Measurements from ENCODE around the gene SNCA. TPM values are rescaled to one million over a fixed set of nuclear protein-coding genes. Genes with fewer than 3 reads are reported as not detected.
A peak's percentile ranks its signal among the peaks of the same experiment; 100 is the strongest.

Gene SNCA
- total RNA-seq, 1 experiment from 2014 or later, result 3.1 TPM

DNA sequence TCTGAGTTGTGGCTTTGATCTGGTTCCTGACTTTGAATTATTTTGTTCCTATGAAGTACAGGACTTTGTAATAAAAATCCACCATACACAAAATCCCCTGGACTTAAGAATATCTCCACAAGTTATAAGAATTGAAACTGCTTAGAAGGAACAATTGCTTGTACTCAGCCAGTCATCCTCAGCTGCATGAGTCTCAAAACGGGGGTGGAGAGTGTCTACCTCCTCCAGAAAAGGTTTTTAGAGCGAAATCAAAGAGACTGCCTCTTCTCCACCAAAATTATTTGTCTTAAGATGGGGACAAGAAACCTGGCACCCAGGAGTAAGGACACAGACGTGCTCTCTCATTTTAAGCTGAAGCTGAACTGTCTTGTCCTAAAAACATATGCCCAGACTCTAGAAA lies 74.7 kb downstream of the SNCA start:
- TF ChIP-seq EZH2 (IDR thresholded peaks at IDR 0.05; ENCODE audit: borderline replicate concordance, low read depth, low read length, poor library complexity, severe bottlenecking) (no peak), CTCF (conservative IDR thresholded peaks at IDR 0.05; ENCODE audit: low read depth, low read length) (no peak)
- Histone ChIP-seq H3K9me3 (ENCODE audit: low read depth, low read length, poor library complexity, severe bottlenecking) (no peaks in the 10 kb centered on the region), H3K27me3 (replicated peaks; ENCODE audit: insufficient read depth, low read depth, low read length, poor library complexity) (no peaks in the 10 kb centered on the region), H3K27ac (ENCODE audit: low read depth, low read length, poor library complexity, severe bottlenecking) (no peak overlapping the region), H3K4me1 (ENCODE audit: insufficient read depth, low read length, poor library complexity, severe bottlenecking) (no peaks in the 10 kb centered on the region), H3K36me3 (ENCODE audit: insufficient read depth, low read length, poor library complexity, severe bottlenecking) (no peaks in the 10 kb centered on the region), H3K4me3 (ENCODE audit: low read depth, low read length, poor library complexity, severe bottlenecking) (no peak overlapping the region)
- no peak for DNase-seq (ENCODE audit: low spot score)
- ChIA-PET POLR2A (ENCODE audit: low non-redundant PET) (no interaction called here), CTCF (no interaction called here)
- no TSS peak for BruUV-seq (replicated peaks)
- intact Hi-C loops (cut with micrococcal nuclease; ENCODE audit: unreplicated experiment), result no loop called here

GRCh38 chr4:89759426-89759825 lies 77.5 kb downstream of the SNCA start:
- intact Hi-C loops (cut with micrococcal nuclease; ENCODE audit: unreplicated experiment), result no loop called here
- DNase-seq (ENCODE audit: low spot score), result no peak
- BruUV-seq (replicated peaks), result no TSS peak
- CTCF ChIA-PET, result no interaction called here
- TF ChIP-seq EZH2 (IDR thresholded peaks at IDR 0.05; ENCODE audit: borderline replicate concordance, low read depth, low read length, poor library complexity, severe bottlenecking) (no peak), CTCF (conservative IDR thresholded peaks at IDR 0.05; ENCODE audit: low read depth, low read length) (no peak)
- Histone ChIP-seq H3K27me3 (replicated peaks; ENCODE audit: insufficient read depth, low read depth, low read length, poor library complexity) (no peaks in the 10 kb centered on the region), H3K27ac (ENCODE audit: low read depth, low read length, poor library complexity, severe bottlenecking) (no peak overlapping the region), H3K4me3 (ENCODE audit: low read depth, low read length, poor library complexity, severe bottlenecking) (no peak overlapping the region), H3K36me3 (ENCODE audit: insufficient read depth, low read length, poor library complexity, severe bottlenecking) (no peaks in the 10 kb centered on the region), H3K9me3 (ENCODE audit: low read depth, low read length, poor library complexity, severe bottlenecking) (no peaks in the 10 kb centered on the region), H3K4me1 (ENCODE audit: insufficient read depth, low read length, poor library complexity, severe bottlenecking) (no peaks in the 10 kb centered on the region)
- POLR2A ChIA-PET (ENCODE audit: low non-redundant PET), result no interaction called here

DNA sequence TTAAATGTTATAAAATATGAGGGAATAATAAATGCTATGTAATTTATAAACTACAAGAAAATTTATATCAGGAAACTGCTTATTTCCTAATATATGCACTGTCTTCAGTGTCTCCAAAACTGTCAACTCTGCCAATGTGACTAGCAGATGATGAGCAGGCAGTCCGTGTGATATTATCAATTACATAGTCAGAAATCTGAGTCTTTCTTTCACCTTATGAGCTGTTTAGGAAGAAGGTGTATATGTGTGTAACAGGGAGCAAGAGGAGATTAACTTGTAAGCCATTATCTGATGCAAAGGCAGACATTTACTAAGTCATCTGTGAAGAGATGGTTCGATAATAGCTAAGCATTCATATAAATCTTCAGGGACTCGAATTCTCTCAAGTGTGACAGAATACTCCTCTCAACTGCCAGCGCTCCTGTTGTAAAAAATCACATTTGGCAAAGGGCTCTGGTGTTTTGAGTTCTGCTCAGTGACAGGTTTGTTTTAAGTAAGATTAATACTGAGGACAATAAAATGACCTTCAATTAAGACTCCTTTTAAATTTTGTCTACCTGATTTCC lies 79.7 kb downstream of the SNCA start:
- Histone ChIP-seq H3K27ac (ENCODE audit: low read depth, low read length, poor library complexity, severe bottlenecking) (no peak overlapping the region), H3K36me3 (ENCODE audit: insufficient read depth, low read length, poor library complexity, severe bottlenecking) (no peaks in the 10 kb centered on the region), H3K4me1 (ENCODE audit: insufficient read depth, low read length, poor library complexity, severe bottlenecking) (peaks cover 9% of the 10 kb centered on the region), H3K27me3 (replicated peaks; ENCODE audit: insufficient read depth, low read depth, low read length, poor library complexity) (no peaks in the 10 kb centered on the region), H3K4me3 (ENCODE audit: low read depth, low read length, poor library complexity, severe bottlenecking) (no peak overlapping the region), H3K9me3 (ENCODE audit: low read depth, low read length, poor library complexity, severe bottlenecking) (no peaks in the 10 kb centered on the region)
- POLR2A ChIA-PET (ENCODE audit: low non-redundant PET), result no interaction called here
- BruUV-seq (replicated peaks), result no TSS peak
- TF ChIP-seq CTCF (conservative IDR thresholded peaks at IDR 0.05; ENCODE audit: low read depth, low read length), result no peak
- no peak for TF ChIP-seq EZH2 (IDR thresholded peaks at IDR 0.05; ENCODE audit: borderline replicate concordance, low read depth, low read length, poor library complexity, severe bottlenecking)
- CTCF ChIA-PET, result no interaction called here
- DNase-seq (ENCODE audit: low spot score), result peak; percentile 9
- intact Hi-C loops (cut with micrococcal nuclease; ENCODE audit: unreplicated experiment), result no loop called here

Measured in A673 (cell line).